GM23248 (cell line): ENCODE measurements around the gene MGST2.

Source experiments
- EZH2 ChIP-seq: fragments of 200-600 bp; sonication (generic); IDR thresholded peaks from 2 replicates; pipeline ENCODE4 v1.6.1; 2018; ENCODE audit warnings: antibody characterized with exemption, mild to moderate bottlenecking; ENCODE audit not compliant: insufficient read depth, poor library complexity, severe bottlenecking
- EZH2phosphoT487 ChIP-seq: fragments of 200-600 bp; sonication (generic); IDR thresholded peaks from 2 replicates; pipeline ENCODE4 v1.6.1; 2018; ENCODE audit warnings: antibody characterized with exemption, moderate library complexity, mild to moderate bottlenecking, low read depth; ENCODE audit not compliant: insufficient read depth

DNA sequence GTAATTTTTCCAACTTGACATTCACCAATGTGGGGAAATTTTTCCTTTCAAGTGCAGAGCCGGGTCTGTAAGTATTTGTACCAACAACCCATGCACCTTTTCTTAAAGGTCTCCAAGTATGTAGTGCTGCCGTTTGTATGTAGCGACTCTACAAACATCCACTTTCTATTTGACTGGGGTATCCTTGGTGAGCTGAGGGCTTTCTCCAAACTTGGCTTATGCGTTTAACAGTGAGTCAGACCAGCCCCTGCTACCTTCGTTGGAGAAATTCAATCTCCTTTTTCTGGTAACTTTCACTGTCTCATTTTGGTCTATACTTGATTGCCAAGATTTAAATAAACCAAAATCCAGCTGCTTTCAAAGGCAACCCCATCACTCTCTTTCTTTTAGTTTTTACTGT lies 34.9 kb downstream of the MGST2 start:
- TF ChIP-seq EZH2phosphoT487 (no peak), EZH2 (no peak)
